Measurements from ENCODE around the gene KPNA6. TPM values are rescaled to one million over a fixed set of nuclear protein-coding genes. Genes with fewer than 3 reads are reported as not detected.

KPNA6 gene
- polyA plus RNA-seq, 1 donor from 2014 or later: 17.3 TPM

DNA sequence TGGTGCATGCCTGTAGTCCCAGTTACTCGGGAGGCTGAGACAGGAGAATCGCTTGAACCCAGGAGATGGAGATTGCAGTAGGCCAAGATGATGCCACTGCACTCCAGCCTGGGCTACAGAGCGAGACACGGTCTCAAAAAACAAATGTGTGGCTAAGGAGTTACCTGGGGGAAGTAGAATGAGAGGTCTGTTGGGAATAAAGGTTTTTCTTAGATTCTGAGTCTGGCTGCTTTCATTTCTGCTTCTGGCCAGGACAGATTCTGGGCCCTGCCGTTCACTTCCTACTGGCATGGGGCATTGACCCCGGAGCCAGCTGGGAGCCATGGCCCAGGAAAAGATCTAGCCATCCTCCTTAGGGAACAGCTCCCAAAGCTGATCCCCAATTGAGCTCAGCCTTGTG, 100.6 kb downstream of the KPNA6 start:
- Histone ChIP-seq H3K4me3 (ENCODE audit: low read length) (no peak overlapping the region), H2AFZ (ENCODE audit: low read depth, low read length) (no peak overlapping the region), H3K79me2 (replicated peaks; ENCODE audit: insufficient read depth, low read length) (peaks cover 7% of the 10 kb centered on the region), H3K9ac (ENCODE audit: low read length) (no peak overlapping the region), H3K9me3 (ENCODE audit: low read length) (no peaks in the 10 kb centered on the region), H3K27me3 (ENCODE audit: insufficient read depth, low read depth, low read length) (no peaks in the 10 kb centered on the region), H4K20me1 (ENCODE audit: insufficient read depth) (no peaks in the 10 kb centered on the region), H3K4me2 (ENCODE audit: low read length) (no peak overlapping the region), H3K9me2 (ENCODE audit: insufficient read depth, low read length) (no peaks in the 10 kb centered on the region), H3K36me3 (ENCODE audit: insufficient read depth, low read length) (no peaks in the 10 kb centered on the region), H3F3A (ENCODE audit: insufficient read depth, low read length, poor library complexity, severe bottlenecking) (no peaks in the 10 kb centered on the region), H3K27ac (ENCODE audit: low read length) (no peak overlapping the region)
- TF ChIP-seq, protein P1, sequence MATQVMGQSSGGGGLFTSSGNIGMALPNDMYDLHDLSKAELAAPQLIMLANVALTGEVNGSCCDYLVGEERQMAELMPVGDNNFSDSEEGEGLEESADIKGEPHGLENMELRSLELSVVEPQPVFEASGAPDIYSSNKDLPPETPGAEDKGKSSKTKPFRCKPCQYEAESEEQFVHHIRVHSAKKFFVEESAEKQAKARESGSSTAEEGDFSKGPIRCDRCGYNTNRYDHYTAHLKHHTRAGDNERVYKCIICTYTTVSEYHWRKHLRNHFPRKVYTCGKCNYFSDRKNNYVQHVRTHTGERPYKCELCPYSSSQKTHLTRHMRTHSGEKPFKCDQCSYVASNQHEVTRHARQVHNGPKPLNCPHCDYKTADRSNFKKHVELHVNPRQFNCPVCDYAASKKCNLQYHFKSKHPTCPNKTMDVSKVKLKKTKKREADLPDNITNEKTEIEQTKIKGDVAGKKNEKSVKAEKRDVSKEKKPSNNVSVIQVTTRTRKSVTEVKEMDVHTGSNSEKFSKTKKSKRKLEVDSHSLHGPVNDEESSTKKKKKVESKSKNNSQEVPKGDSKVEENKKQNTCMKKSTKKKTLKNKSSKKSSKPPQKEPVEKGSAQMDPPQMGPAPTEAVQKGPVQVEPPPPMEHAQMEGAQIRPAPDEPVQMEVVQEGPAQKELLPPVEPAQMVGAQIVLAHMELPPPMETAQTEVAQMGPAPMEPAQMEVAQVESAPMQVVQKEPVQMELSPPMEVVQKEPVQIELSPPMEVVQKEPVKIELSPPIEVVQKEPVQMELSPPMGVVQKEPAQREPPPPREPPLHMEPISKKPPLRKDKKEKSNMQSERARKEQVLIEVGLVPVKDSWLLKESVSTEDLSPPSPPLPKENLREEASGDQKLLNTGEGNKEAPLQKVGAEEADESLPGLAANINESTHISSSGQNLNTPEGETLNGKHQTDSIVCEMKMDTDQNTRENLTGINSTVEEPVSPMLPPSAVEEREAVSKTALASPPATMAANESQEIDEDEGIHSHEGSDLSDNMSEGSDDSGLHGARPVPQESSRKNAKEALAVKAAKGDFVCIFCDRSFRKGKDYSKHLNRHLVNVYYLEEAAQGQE (IDR thresholded peaks at IDR 0.05; ENCODE audit: borderline replicate concordance): no peak

DNA sequence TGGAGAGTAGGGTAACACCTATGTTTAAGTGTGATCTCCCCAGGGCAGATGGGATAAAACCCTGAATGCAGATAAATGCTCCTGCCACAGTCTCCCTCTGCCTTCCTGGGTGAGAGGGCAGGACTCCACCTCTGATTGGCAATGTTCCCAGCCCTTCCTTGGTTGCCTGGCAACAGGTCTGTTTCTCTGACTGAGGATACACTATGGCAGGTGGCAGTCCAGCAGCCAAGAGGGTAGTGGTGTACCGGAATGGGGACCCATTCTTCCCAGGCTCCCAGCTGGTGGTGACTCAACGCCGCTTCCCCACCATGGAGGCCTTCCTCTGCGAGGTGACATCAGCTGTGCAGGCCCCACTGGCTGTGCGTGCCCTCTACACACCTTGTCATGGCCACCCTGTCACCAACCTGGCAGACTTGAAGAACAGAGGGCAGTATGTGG, 101.1 kb downstream of the KPNA6 start, which contains the start of gene DCDC2B:
DCDC2B (plus strand) TSS at position 199 of the 438 bp plus-strand sequence; CDS start at position 204, 5 bp downstream.
- Histone ChIP-seq H3K4me3 (ENCODE audit: low read length) (no peak within 1 kb of the TSS), H3K79me2 (replicated peaks; ENCODE audit: insufficient read depth, low read length) (peaks cover 7% of the 10 kb centered on the region), H3K9ac (ENCODE audit: low read length) (no peak within 1 kb of the TSS), H3K27ac (ENCODE audit: low read length) (no peak within 1 kb of the TSS), H3K9me3 (ENCODE audit: low read length) (no peaks in the 10 kb centered on the region), H2AFZ (ENCODE audit: low read depth, low read length) (no peak within 1 kb of the TSS), H4K20me1 (ENCODE audit: insufficient read depth) (no peaks in the 10 kb centered on the region), H3K36me3 (ENCODE audit: insufficient read depth, low read length) (no peaks in the 10 kb centered on the region), H3K27me3 (ENCODE audit: insufficient read depth, low read depth, low read length) (no peaks in the 10 kb centered on the region), H3K9me2 (ENCODE audit: insufficient read depth, low read length) (no peaks in the 10 kb centered on the region), H3F3A (ENCODE audit: insufficient read depth, low read length, poor library complexity, severe bottlenecking) (no peaks in the 10 kb centered on the region), H3K4me2 (ENCODE audit: low read length) (no peak within 1 kb of the TSS)
- TF ChIP-seq EP300 (conservative IDR thresholded peaks at IDR 0.05; ENCODE audit: poor library complexity, severe bottlenecking): no peak
- TF ChIP-seq RAD21 (conservative IDR thresholded peaks at IDR 0.05): no peak
- TF ChIP-seq EZH2 (IDR thresholded peaks at IDR 0.05; ENCODE audit: borderline replicate concordance, insufficient read depth, low read length, poor library complexity, severe bottlenecking): no peak
- no peak for TF ChIP-seq MXI1 (conservative IDR thresholded peaks at IDR 0.05; ENCODE audit: poor library complexity, severe bottlenecking)
- no peak for TF ChIP-seq CTCF (IDR thresholded peaks at IDR 0.05; ENCODE audit: poor library complexity, severe bottlenecking)
- no peak for TF ChIP-seq POLR2AphosphoS5 (IDR thresholded peaks at IDR 0.05)
- TF ChIP-seq, protein P1 (IDR thresholded peaks at IDR 0.05; ENCODE audit: borderline replicate concordance): no peak
- no peak for TF ChIP-seq SMC3 (conservative IDR thresholded peaks at IDR 0.05; ENCODE audit: poor library complexity)
- TF ChIP-seq TAF1 (IDR thresholded peaks at IDR 0.05; ENCODE audit: low read depth): no peak

Data from neural cell (in vitro differentiated cells).